Ovary (tissue), 3 donors: ENCODE results near the gene MAFF.

Experiments used
- EP300 ChIP-seq: sonication (generic); formaldehyde crosslinking; IDR thresholded peaks from one replicate; pipeline ENCODE4 v1.6.1; 2017; ENCODE audit warnings: antibody characterized with exemption
- POLR2A ChIP-seq: fragments of 450-650 bp; IDR thresholded peaks from one replicate; pipeline ENCODE4 v1.6.1; 2017; ENCODE audit warnings: antibody characterized with exemption, mild to moderate bottlenecking, moderate library complexity
- TF ChIP-seq, protein P1 (sequence below), 3 donors: fragments of 450-650 bp in 2 of 3; fragments of 200-600 bp in 1 of 3; IDR thresholded peaks; one replicate each; pipeline versions ENCODE4 v1.5.1 to v1.8.0; 2016 to 2022; ENCODE audit warnings: antibody characterized with exemption in 3 of 3, mild to moderate bottlenecking in 1 of 3
- donor health status: DM: no; HTN: no; CAD: no.

GRCh38 chr22:38203090-38203810 is 1.5 kb downstream of the MAFF start:
- TF ChIP-seq, protein P1, sequence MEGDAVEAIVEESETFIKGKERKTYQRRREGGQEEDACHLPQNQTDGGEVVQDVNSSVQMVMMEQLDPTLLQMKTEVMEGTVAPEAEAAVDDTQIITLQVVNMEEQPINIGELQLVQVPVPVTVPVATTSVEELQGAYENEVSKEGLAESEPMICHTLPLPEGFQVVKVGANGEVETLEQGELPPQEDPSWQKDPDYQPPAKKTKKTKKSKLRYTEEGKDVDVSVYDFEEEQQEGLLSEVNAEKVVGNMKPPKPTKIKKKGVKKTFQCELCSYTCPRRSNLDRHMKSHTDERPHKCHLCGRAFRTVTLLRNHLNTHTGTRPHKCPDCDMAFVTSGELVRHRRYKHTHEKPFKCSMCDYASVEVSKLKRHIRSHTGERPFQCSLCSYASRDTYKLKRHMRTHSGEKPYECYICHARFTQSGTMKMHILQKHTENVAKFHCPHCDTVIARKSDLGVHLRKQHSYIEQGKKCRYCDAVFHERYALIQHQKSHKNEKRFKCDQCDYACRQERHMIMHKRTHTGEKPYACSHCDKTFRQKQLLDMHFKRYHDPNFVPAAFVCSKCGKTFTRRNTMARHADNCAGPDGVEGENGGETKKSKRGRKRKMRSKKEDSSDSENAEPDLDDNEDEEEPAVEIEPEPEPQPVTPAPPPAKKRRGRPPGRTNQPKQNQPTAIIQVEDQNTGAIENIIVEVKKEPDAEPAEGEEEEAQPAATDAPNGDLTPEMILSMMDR (IDR thresholded peaks at IDR 0.05): no peak
- TF ChIP-seq EP300 (no peak), POLR2A (no peak)
